ENCODE data around the gene GAD2. TPM values are rescaled to one million over a fixed set of nuclear protein-coding genes. Genes with fewer than 3 reads are reported as not detected.

The GAD2 gene
- total and polyA plus RNA-seq, 8 donors = 0.03 to 0.06 TPM; not detected in 6

DNA sequence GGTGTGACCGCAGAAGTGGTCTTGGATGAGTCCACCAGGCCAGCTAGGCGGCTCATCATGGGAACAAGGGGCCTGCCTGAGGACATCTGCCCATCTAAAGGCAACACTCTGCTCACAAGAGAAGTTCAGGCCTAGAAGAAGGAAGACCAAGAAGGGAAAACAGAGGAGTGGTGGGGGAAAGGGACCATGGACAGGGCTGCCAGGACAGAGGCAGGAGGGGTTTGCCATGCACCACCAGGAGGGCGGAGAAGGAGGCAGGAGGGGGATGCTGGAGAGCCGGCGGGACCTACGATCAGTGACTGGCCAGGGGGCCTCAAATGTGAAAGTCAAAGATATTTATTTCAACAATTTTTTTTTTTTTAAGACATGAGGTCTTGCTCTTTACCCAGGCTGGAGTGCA lies 33.1 kb downstream of the GAD2 start:
- ATAC-seq (no peak), DNase-seq (no peak)
- no peaks in the 10 kb centered on the region for H3K4me1 ChIP-seq
- intact Hi-C loops (cut with DNase I) = no loop called here
- no peak overlapping the region for H3K27ac ChIP-seq
- no peaks in the 10 kb centered on the region for H3K9me3 ChIP-seq
- no peaks in the 10 kb centered on the region for H3K27me3 ChIP-seq
- H3K4me3 ChIP-seq = no peak overlapping the region
- TF ChIP-seq, protein P1, sequence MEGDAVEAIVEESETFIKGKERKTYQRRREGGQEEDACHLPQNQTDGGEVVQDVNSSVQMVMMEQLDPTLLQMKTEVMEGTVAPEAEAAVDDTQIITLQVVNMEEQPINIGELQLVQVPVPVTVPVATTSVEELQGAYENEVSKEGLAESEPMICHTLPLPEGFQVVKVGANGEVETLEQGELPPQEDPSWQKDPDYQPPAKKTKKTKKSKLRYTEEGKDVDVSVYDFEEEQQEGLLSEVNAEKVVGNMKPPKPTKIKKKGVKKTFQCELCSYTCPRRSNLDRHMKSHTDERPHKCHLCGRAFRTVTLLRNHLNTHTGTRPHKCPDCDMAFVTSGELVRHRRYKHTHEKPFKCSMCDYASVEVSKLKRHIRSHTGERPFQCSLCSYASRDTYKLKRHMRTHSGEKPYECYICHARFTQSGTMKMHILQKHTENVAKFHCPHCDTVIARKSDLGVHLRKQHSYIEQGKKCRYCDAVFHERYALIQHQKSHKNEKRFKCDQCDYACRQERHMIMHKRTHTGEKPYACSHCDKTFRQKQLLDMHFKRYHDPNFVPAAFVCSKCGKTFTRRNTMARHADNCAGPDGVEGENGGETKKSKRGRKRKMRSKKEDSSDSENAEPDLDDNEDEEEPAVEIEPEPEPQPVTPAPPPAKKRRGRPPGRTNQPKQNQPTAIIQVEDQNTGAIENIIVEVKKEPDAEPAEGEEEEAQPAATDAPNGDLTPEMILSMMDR (IDR thresholded peaks at IDR 0.05) = no peak
- no peaks in the 10 kb centered on the region for H3K36me3 ChIP-seq

DNA sequence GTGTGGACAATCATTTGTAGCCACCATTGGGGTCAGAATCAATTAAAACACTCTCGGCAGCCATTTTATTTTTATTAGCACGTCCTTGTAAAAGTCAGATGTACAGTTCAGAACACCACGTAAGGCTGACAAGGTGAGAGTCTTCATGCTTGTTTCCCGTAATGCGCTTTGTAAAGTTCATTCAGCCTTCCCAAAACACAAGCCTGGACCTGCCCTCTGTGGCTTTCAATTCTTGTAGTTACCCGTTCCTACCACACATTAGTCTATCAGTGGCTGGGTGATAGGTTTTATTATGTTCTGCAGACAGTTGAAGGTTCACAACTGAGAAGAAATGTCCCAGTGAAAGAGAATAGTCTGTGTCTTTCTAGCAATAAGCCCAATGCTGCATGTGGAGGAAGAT lies 35.4 kb downstream of the GAD2 start:
- H3K36me3 ChIP-seq = no peaks in the 10 kb centered on the region
- no peaks in the 10 kb centered on the region for H3K4me1 ChIP-seq
- TF ChIP-seq, protein P1 (IDR thresholded peaks at IDR 0.05) = no peak
- ATAC-seq (no peak), DNase-seq (no peak)
- no peaks in the 10 kb centered on the region for H3K9me3 ChIP-seq
- intact Hi-C loops (cut with DNase I) = no loop called here
- no peak overlapping the region for H3K27ac ChIP-seq
- H3K27me3 ChIP-seq = no peaks in the 10 kb centered on the region
- H3K4me3 ChIP-seq = no peak overlapping the region

DNA sequence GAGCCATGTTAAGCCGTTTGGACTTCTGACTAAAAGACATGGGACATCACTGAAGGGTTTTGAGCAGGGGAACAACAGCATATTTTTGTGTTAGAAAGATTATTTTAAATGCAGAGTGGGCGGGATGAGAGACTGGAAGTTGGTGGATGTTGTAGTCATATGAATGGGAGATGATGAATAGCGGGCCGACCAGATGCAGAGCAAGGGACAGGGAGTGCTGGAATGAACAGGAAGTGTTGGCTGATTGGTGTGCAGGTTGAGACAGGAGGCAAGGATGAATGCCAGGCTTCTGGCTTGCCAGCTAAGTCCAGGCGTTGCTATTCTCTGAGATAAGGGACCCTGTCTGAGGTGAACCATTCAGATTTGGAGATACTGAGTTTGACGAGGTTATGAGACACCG lies 38.0 kb downstream of the GAD2 start:
- no peak for ATAC-seq
- no peaks in the 10 kb centered on the region for H3K36me3 ChIP-seq
- DNase-seq = no peak
- H3K27me3 ChIP-seq = no peaks in the 10 kb centered on the region
- H3K4me1 ChIP-seq = no peaks in the 10 kb centered on the region
- no peak overlapping the region for H3K27ac ChIP-seq
- no peak overlapping the region for H3K4me3 ChIP-seq
- TF ChIP-seq, protein P1 (IDR thresholded peaks at IDR 0.05) = no peak
- no peaks in the 10 kb centered on the region for H3K9me3 ChIP-seq
- intact Hi-C loops (cut with DNase I) = no loop called here

DNA sequence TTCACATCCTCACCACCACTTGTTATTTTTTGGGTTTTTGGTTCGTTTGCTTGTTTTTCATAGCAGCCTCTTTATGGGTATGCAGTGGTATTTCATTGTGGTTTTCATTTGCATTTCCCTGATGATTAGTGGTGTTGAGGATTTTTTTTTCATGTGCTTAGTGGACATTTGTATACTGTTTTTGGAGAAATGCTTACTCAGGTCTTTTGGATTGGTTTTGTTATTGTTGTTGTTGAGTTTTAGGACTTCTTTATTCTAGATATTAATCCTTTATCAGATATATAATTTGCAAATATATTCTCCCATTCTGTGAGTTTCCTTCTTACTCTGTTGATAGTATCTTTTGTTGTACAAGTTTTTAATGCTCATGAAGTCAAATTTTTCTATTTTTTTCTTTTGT lies 42.8 kb downstream of the GAD2 start:
- Histone ChIP-seq H3K4me1 (no peaks in the 10 kb centered on the region), H3K9me3 (no peaks in the 10 kb centered on the region), H3K4me3 (no peak overlapping the region), H3K27me3 (no peaks in the 10 kb centered on the region), H3K27ac (no peak overlapping the region), H3K36me3 (no peaks in the 10 kb centered on the region)
- TF ChIP-seq, protein P1 (IDR thresholded peaks at IDR 0.05) = no peak
- DNase-seq (no peak), ATAC-seq (no peak)
- intact Hi-C loops (cut with DNase I) = no loop called here

DNA sequence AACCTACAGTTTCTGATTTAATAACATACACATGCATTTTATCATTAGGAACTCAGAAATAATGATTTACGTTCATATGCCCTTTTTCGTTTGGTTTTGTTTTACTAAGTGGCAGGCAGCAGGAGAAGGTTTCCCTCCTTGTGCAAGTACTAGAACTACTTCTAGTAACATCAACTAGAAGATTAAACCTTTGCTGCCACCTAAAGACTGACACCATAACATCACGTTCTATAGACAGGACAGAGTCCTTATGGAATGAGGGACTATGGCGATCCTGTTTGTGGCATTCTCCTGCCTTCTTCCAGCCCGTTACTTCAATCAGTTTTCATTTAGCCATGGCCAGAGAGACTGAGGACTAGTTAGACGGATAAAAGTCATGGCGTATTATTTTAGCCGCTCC lies 53.2 kb downstream of the GAD2 start:
- no peaks in the 10 kb centered on the region for H3K4me1 ChIP-seq
- peaks cover 0 to 24% of the 10 kb centered on the region in 2 donors for H3K27me3 ChIP-seq
- H3K4me3 ChIP-seq = no peak overlapping the region
- ATAC-seq (peak; percentile 70), DNase-seq (peak in 2 of 4 donors; percentile 3 to 42)
- no peaks in the 10 kb centered on the region for H3K36me3 ChIP-seq
- H3K9me3 ChIP-seq = no peaks in the 10 kb centered on the region
- intact Hi-C loops (cut with DNase I) = no loop called here
- TF ChIP-seq, protein P1 (IDR thresholded peaks at IDR 0.05) = no peak
- H3K27ac ChIP-seq = no peak overlapping the region

All from left lung (tissue), 10 donors.